Psoas muscle (tissue), 8 donors: ENCODE results near the gene ZFHX2. TPM values are rescaled to one million over a fixed set of nuclear protein-coding genes. Genes with fewer than 3 reads are reported as not detected.

Experiments
- ATAC-seq, 4 donors: fragments of 200-7000 bp; cut with Tn5 transposase; one replicate each; pipeline ENCODE4 v1.9.1; 2020; ENCODE audit warnings: moderate library complexity in 3 of 4, mild to moderate bottlenecking in 2 of 4
- DNase-seq, 2 donors: peaks; one replicate each; pipeline ENCODE4 v3.0.0-alpha.2; 2020
- H3K27ac ChIP-seq: fragments of 200-600 bp; one replicate; pipeline ENCODE4 v1.8.0; 2022
- H3K27me3 ChIP-seq, 3 donors: fragments of 200-600 bp in 1 of 3; one replicate each; pipeline versions ENCODE4 v1.6.1 to v1.8.0; 2013 to 2022; ENCODE audit warnings: low read length in 2 of 3, mild to moderate bottlenecking in 2 of 3, moderate library complexity in 1 of 3; ENCODE audit not compliant: insufficient read depth in 3 of 3
- H3K36me3 ChIP-seq, 2 donors: fragments of 200-600 bp in 1 of 2; one replicate each; pipeline versions ENCODE4 v1.6.1 to v1.8.0; 2013 to 2022; ENCODE audit warnings: low read depth in 1 of 2, mild to moderate bottlenecking in 1 of 2, moderate library complexity in 1 of 2; ENCODE audit not compliant: insufficient read depth in 1 of 2
- H3K4me1 ChIP-seq: fragments of 200-600 bp; one replicate; pipeline ENCODE4 v1.8.0; 2022
- H3K4me3 ChIP-seq: fragments of 200-600 bp; one replicate; pipeline ENCODE4 v1.8.0; 2022; ENCODE audit warnings: mild to moderate bottlenecking
- H3K9me3 ChIP-seq: fragments of 200-600 bp; one replicate; pipeline ENCODE4 v1.8.0; 2022
- CTCF ChIP-seq: fragments of 200-600 bp; IDR thresholded peaks from one replicate; pipeline ENCODE4 v1.8.0; 2022; ENCODE audit warnings: antibody characterized with exemption
- WGBS, 3 donors: extraction: QIAGEN DNeasy Blood & Tissue Kit; methylation state at CpG; one replicate each; pipeline versions ENCODE4 v1.1.6 to v1.1.7; 2013; 5-methylcytosine and 5-hydroxymethylcytosine counted together
- intact Hi-C, 2 donors: fragments of 100-400 bp; cut with DNase I; formaldehyde crosslinking; loops; one replicate each; pipeline versions ENCODE4 v1.11.0 to v1.14.2; 2022
- polyA plus RNA-seq, 3 donors: library from polyadenylated mRNA; stranded (reverse); fragments of 200-250 nt; gene quantifications; one replicate each; pipeline ENCODE4 v1.2.3, GENCODE V29; 2013
- total RNA-seq, 4 donors: library from RNA; stranded (reverse); fragmentation: NEBNext Ultra II Directional in 2 of 4; extraction: Animal tissue kit (Norgen Biotek cat#: 25700) in 2 of 4; gene quantifications; one replicate each; pipeline versions ENCODE4 v1.2.1 to v1.2.4, GENCODE V29; 2021 to 2023
- donor health status: healthy with polysubstance abuse.
- donor health status: DM: no; HTN: no; CAD: no; lungs with moderate emphysema.
- donor health status: Bipolar disorder and iron deficiency.
- donor health status: healthy.
- donor health status: DM: yes; HTN: yes; CAD: no.
- donor health status: DM: no; HTN: no; CAD: no.
- donor health status: DM: no; HTN: no; CAD: no.
- donor health status: DM: yes; HTN: yes; CAD: no.

Gene ZFHX2
- total and polyA plus RNA-seq, 7 donors: 0.11 to 2.9 (median 0.65) TPM

DNA sequence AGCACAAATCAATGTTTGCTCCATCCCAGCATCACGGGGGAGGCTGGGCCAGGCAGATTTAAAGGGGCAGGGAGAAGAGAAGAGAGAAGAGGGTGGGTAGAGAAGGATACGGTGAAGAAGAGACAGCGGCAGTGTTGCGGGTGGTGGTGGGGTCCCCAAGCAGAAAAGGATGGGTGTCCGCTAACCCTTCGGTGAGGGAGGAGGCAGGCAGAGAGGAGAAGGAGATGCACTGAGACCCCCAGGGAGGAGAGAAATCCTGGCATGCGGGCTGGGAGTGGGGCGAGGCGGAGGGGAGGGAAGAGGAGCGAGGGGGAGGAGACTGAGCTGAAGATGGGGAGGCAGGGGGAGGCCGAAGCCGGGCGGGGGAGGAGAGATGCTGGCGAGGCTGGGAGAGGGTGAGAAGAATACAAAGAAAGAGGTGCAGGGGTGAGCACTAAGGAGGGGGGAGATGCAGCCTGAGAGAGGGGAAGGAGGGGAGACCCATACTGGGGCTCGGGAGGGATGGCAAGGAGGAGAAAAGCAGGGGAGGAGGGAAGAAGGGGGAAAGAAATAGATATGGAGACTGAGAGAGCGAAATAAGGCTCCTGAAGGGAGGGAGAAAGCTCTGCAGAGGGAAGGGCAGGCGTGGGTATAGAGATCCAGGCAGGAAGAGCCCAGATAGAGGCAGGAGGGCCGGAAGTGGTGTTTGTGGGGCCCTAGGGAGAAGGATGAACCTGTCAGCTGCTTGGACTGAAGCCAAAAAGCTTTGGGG lies 27.2 kb upstream of the ZFHX2 start, which contains the start of gene JPH4:
TSS of gene JPH4 (minus strand) at position 231 of the 751 bp plus-strand sequence. CDS start 1,337 bp downstream, outside the sequence.
- no peaks in the 10 kb centered on the region for H3K36me3 ChIP-seq
- WGBS, 3 donors: 6 to 8% (median 8%) methylated on average over 17 to 18 of the region's 18 CpGs
- no peak for ATAC-seq
- intact Hi-C loops: no loop called here
- H3K4me1 ChIP-seq: no peaks in the 10 kb centered on the region
- no peak within 1 kb of the TSS for H3K27ac ChIP-seq
- H3K27me3 ChIP-seq: peaks cover 0 to 68% (median 39%) of the 10 kb centered on the region in 3 donors
- no peak within 1 kb of the TSS for H3K4me3 ChIP-seq
- DNase-seq: no peak
- TF ChIP-seq CTCF: no peak
- H3K9me3 ChIP-seq: no peaks in the 10 kb centered on the region

GRCh38 chr14:23577710-23578392 lies 26.3 kb upstream of the ZFHX2 start:
- no peak for TF ChIP-seq CTCF
- ATAC-seq (no peak), DNase-seq (no peak)
- peaks cover 0 to 72% (median 42%) of the 10 kb centered on the region in 3 donors for H3K27me3 ChIP-seq
- no peak overlapping the region for H3K27ac ChIP-seq
- no peaks in the 10 kb centered on the region for H3K9me3 ChIP-seq
- no peak overlapping the region for H3K4me3 ChIP-seq
- no peaks in the 10 kb centered on the region for H3K36me3 ChIP-seq
- H3K4me1 ChIP-seq: no peaks in the 10 kb centered on the region
- intact Hi-C loops: no loop called here
- WGBS, 3 donors: 1 to 5% (median 3%) methylated on average over 12 to 24 of the region's 24 CpGs

DNA sequence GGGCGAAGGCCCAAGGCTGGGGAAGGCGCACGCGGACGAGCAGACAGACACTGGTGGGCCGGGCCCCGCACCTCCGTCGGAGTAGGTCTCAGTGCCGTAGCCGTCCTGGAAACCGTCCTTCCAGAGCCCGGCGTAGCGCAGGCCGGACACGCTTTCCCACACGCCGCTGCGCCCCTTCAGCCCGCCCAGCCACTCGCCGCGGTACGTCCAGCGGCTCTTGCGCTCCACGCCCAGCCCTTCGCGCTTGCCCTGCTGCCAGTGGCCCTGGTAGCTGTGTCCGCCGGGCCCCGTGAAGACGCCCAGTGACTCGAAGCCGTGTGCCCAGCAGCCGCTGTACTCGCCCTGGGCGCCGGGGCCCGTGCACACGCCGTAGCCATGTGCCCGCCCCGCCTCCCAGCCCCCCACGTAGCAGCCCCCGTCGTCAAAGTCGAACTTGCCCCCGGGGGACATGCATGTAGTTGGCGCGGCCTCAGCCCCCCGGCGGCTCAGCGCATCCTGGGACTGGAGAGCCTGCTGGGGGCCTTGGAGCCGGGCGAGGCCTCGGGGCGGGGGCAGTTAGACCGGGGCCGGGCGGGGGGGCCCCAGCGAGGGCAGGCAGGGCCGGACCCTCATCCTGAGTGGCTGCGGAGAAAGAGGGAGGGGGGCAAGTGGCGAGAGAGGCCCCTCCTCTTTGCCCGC lies 25.6 kb upstream of the ZFHX2 start:
- intact Hi-C loops: no loop called here
- ATAC-seq: peak in 3 of 4 donors; percentile 19 to 54 (median 32)
- TF ChIP-seq CTCF: no peak
- H3K36me3 ChIP-seq: no peaks in the 10 kb centered on the region
- WGBS, 3 donors: 1 to 2% (median 2%) methylated on average over 34 to 67 of the region's 67 CpGs
- peak overlapping the region; percentile 43 for H3K4me3 ChIP-seq
- DNase-seq: no peak
- H3K27me3 ChIP-seq: peaks cover 0 to 74% (median 40%) of the 10 kb centered on the region in 3 donors
- no peaks in the 10 kb centered on the region for H3K9me3 ChIP-seq
- H3K4me1 ChIP-seq: no peaks in the 10 kb centered on the region
- no peak overlapping the region for H3K27ac ChIP-seq

- intact Hi-C loops: no loop called here
- no peak for TF ChIP-seq CTCF
- H3K36me3 ChIP-seq: no peaks in the 10 kb centered on the region
- 69 to 71% (median 71%) methylated on average over 5 of the region's 5 CpGs for WGBS, 3 donors
- no peaks in the 10 kb centered on the region for H3K4me1 ChIP-seq
- H3K27me3 ChIP-seq: peaks cover 0 to 46% (median 31%) of the 10 kb centered on the region in 3 donors
- H3K9me3 ChIP-seq: no peaks in the 10 kb centered on the region
- no peak overlapping the region for H3K27ac ChIP-seq
- ATAC-seq (no peak), DNase-seq (no peak)
- no peak overlapping the region for H3K4me3 ChIP-seq
These were observed 21.9 kb upstream of the ZFHX2 start for GRCh38 chr14:23573384-23574015.
